Sigmoid colon (tissue), 7 donors: ENCODE data around the gene TUNAR. TPM values are rescaled to one million over a fixed set of nuclear protein-coding genes. Genes with fewer than 3 reads are reported as not detected.

ENCODE experiments used
- DNase-seq: peaks from one replicate; pipeline ENCODE4 v3.0.0-alpha.2; 2019
- H3K27ac ChIP-seq, 4 donors: fragments of 200-600 bp; sonication (generic); one replicate each; pipeline ENCODE4 v1.5.1; 2016 to 2019; ENCODE audit warnings: mild to moderate bottlenecking in 1 of 4
- H3K27me3 ChIP-seq, 3 donors: fragments of 200-600 bp; sonication (generic); one replicate each; pipeline ENCODE4 v1.5.1; 2019; ENCODE audit warnings: mild to moderate bottlenecking in 1 of 3
- H3K36me3 ChIP-seq, 4 donors: fragments of 200-600 bp; sonication (generic); one replicate each; pipeline ENCODE4 v1.5.1; 2016 to 2019
- H3K4me1 ChIP-seq, 4 donors: fragments of 200-600 bp; sonication (generic); one replicate each; pipeline ENCODE4 v1.5.1; 2017 to 2019
- H3K4me3 ChIP-seq, 4 donors: fragments of 200-600 bp; sonication (generic); one replicate each; pipeline ENCODE4 v1.5.1; 2017 to 2019; ENCODE audit warnings: mild to moderate bottlenecking in 2 of 4, moderate library complexity in 1 of 4
- H3K9me3 ChIP-seq, 4 donors: fragments of 200-600 bp in 3 of 4; sonication (generic) in 3 of 4; one replicate each; pipeline versions ENCODE4 v1.5.1 to v1.6.1; 2013 to 2019
- CTCF ChIP-seq, 4 experiments: fragments of 450-650 bp in 3 of 4; fragments of 200-600 bp in 1 of 4; IDR thresholded peaks; one replicate each; pipeline ENCODE4 v1.5.1; 2016 to 2019; ENCODE audit warnings: antibody characterized with exemption in 4 of 4, mild to moderate bottlenecking in 3 of 4, moderate library complexity in 2 of 4
- EP300 ChIP-seq, 4 donors: sonication (generic); formaldehyde crosslinking; IDR thresholded peaks; one replicate each; pipeline ENCODE4 v1.6.1; 2017; ENCODE audit warnings: antibody characterized with exemption in 4 of 4
- POLR2A ChIP-seq, 2 donors: fragments of 450-650 bp; IDR thresholded peaks; one replicate each; pipeline ENCODE4 v1.6.1; 2016; ENCODE audit warnings: antibody characterized with exemption in 2 of 2, mild to moderate bottlenecking in 2 of 2, moderate library complexity in 2 of 2
- POLR2AphosphoS5 ChIP-seq, 4 donors: sonication (generic); formaldehyde crosslinking; IDR thresholded peaks; one replicate each; pipeline ENCODE4 v1.6.1; 2017; ENCODE audit warnings: antibody characterized with exemption in 4 of 4
- whole genome bisulfite sequencing, 2 donors: extraction: QIAGEN DNeasy Blood & Tissue Kit; methylation state at CpG; one replicate each; pipeline ENCODE4 v1.1.7; 2013; 5-methylcytosine and 5-hydroxymethylcytosine counted together
- intact Hi-C: fragments of 100-400 bp; cut with DNase I; formaldehyde crosslinking; loops from one replicate; pipeline ENCODE4 v1.15.1; 2023
- polyA plus RNA-seq, 3 donors: library from polyadenylated mRNA; stranded (reverse); fragments of 200-250 nt; gene quantifications; one replicate each; pipeline ENCODE4 v1.2.3, GENCODE V29; 2013
- total RNA-seq, 4 donors: library from RNA; depleted of rRNA; stranded (reverse); fragments of >200 nt; gene quantifications; one replicate each; pipeline ENCODE4 v1.1.0, GENCODE V29; 2016
- donor health status: healthy with polysubstance abuse.
- donor health status: Bipolar disorder and iron deficiency.
- donor health status: healthy.

The TUNAR gene
- total and polyA plus RNA-seq, 7 donors: 0.12 TPM; not detected in 6

DNA sequence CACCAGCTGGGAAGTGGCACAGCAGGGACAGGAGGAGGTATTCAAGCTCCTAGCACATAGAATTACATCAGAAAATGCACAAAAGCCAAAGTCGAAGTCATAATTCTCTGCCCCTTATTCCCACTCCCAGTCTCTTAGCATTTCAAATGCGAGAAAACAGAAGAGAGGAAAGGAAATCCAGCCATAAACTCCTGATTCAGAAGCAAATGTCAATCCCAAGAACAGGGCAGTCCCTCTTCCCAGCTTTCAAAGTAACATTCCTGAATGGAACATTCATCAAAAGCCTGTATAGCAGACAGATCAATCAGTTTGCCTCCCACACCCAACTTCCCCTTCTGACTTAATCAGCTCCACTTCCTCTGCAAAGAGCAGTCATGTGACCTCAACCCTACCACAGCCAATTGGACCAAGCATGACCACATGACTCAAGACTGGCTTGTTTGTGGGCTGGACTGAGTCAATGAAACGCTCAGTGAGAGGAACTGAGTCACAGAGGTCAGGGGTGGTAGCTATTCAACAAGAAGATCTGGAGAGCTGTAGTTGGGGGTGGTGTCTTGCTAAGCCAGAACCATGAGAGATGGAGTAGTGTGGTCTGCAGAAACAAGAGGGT, 41.4 kb upstream of the TUNAR start:
- TF ChIP-seq EP300 (IDR thresholded peaks at IDR 0.05) (no peak), POLR2AphosphoS5 (IDR thresholded peaks at IDR 0.05) (no peak), POLR2A (IDR thresholded peaks at IDR 0.05) (no peak), CTCF (IDR thresholded peaks at IDR 0.05) (no peak)
- no peaks in the 10 kb centered on the region for H3K9me3 ChIP-seq
- H3K4me3 ChIP-seq: no peak overlapping the region
- no peak overlapping the region for H3K27ac ChIP-seq
- H3K27me3 ChIP-seq: peaks cover 0 to 22% (median 0%) of the 10 kb centered on the region in 3 donors
- H3K36me3 ChIP-seq: no peaks in the 10 kb centered on the region
- 36 to 53% methylated on average over 3 of the region's 3 CpGs for WGBS, 2 donors
- no peaks in the 10 kb centered on the region for H3K4me1 ChIP-seq
- intact Hi-C loops: no loop called here
- DNase-seq: no peak

DNA sequence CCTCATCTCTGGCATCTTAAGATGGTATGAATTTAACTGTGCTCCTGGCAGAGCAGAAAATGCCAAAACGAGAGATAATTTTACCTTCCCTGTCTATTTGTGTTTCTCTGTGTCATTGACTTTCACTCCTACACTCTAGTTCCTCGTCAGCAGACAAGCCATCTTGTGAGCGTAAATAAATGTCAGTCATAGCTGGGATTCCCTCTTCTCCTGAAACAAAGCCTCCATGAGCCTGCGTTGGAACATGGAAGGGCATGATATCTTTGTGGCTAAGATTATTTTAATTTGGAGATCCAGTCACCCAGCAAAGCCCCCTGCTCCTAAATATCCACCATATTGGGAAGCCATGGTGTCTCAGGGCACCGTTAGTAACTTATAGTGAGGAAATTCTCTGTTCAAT, 37.8 kb upstream of the TUNAR start:
- H3K4me3 ChIP-seq: no peak overlapping the region
- no peaks in the 10 kb centered on the region for H3K27me3 ChIP-seq
- H3K4me1 ChIP-seq: no peaks in the 10 kb centered on the region
- 55 to 79% methylated on average over 5 of the region's 5 CpGs for WGBS, 2 donors
- H3K36me3 ChIP-seq: no peaks in the 10 kb centered on the region
- TF ChIP-seq EP300 (IDR thresholded peaks at IDR 0.05) (no peak), POLR2A (IDR thresholded peaks at IDR 0.05) (no peak), CTCF (IDR thresholded peaks at IDR 0.05) (no peak), POLR2AphosphoS5 (IDR thresholded peaks at IDR 0.05) (no peak)
- intact Hi-C loops: no loop called here
- no peaks in the 10 kb centered on the region for H3K9me3 ChIP-seq
- H3K27ac ChIP-seq: no peak overlapping the region
- DNase-seq: no peak

DNA sequence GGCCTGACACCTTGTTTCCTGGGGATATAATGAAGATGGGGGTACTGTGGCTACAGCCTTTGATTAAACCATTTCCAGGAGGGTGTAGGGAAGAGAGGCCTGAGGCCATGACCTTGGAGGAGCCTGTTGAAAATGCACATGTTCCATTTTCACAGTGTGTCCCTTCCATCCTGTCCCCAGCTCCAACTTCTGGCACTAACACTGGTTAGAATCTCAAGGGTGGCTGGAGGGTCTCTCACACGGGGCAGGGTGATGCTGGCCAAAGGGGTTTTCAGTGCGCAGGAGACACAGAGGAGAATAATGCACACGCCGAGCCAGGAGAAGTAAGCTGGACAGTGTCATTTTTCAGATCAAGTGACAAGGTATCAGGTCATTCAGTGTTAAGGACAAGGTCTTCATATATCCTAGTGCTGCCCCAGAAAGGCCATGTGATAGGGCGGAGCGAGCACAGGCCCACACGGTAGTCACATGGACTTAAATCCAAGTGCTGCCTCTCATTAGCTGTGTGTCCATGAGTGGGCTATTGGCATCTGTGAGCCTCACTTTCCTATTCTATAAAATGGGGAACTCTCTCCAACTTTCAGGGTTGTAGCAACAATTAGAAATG, 36.4 kb upstream of the TUNAR start:
- no peaks in the 10 kb centered on the region for H3K9me3 ChIP-seq
- DNase-seq: no peak
- no peaks in the 10 kb centered on the region for H3K4me1 ChIP-seq
- no peaks in the 10 kb centered on the region for H3K27me3 ChIP-seq
- intact Hi-C loops: no loop called here
- H3K36me3 ChIP-seq: no peaks in the 10 kb centered on the region
- no peak overlapping the region for H3K4me3 ChIP-seq
- no peak overlapping the region for H3K27ac ChIP-seq
- TF ChIP-seq POLR2AphosphoS5 (IDR thresholded peaks at IDR 0.05) (no peak), POLR2A (IDR thresholded peaks at IDR 0.05) (no peak), CTCF (IDR thresholded peaks at IDR 0.05) (no peak), EP300 (IDR thresholded peaks at IDR 0.05) (no peak)
- WGBS, 2 donors: 83 to 89% methylated on average over 7 of the region's 7 CpGs

DNA sequence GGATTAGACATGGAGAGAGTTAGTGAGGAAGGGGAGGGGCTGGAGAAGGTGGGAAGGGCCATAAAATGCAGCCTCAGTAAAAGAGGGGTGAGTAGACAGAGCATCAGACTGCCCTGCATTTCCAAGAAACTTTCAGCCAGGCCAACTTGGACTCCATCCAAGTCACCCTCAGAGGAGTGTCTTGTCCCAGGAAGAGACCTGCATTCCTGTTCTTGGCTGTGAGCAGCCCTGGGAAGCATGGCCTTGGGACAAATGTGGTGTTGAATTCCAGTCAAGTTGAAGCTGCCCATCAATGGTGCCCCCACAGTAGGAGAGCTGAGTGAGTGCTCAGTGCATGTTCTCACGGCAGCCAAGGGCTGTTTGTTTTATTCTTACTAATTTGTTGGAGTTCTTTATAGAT, 35.0 kb upstream of the TUNAR start:
- no peaks in the 10 kb centered on the region for H3K4me1 ChIP-seq
- intact Hi-C loops: no loop called here
- H3K4me3 ChIP-seq: no peak overlapping the region
- DNase-seq: no peak
- H3K27me3 ChIP-seq: no peaks in the 10 kb centered on the region
- 51 to 67% methylated on average over 1 of the region's 1 CpG for WGBS, 2 donors
- H3K27ac ChIP-seq: no peak overlapping the region
- H3K36me3 ChIP-seq: no peaks in the 10 kb centered on the region
- TF ChIP-seq EP300 (IDR thresholded peaks at IDR 0.05) (no peak), POLR2AphosphoS5 (IDR thresholded peaks at IDR 0.05) (no peak), POLR2A (IDR thresholded peaks at IDR 0.05) (no peak), CTCF (IDR thresholded peaks at IDR 0.05) (no peak)
- H3K9me3 ChIP-seq: no peaks in the 10 kb centered on the region

DNA sequence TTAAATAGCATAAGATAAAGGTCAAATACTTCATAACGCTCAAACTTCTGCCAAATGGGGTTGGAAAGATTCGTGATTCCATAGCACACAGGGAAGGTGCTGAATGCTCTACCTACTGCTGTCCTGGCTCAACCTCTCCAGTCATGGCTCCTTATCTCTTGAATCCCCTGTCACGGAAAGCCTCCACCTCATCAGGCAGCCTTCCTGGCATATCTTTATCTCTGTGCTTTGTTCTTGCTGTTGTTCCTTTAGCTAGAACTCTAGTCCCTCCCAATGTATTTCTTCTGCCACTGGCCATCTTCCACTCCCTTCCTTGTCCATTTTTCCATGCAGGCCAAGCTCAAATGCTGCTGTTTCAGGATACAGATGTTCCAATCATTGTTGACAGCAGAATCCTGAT, 26.9 kb upstream of the TUNAR start:
- no peak for DNase-seq
- no peaks in the 10 kb centered on the region for H3K4me1 ChIP-seq
- no peak for TF ChIP-seq CTCF (IDR thresholded peaks at IDR 0.05)
- no peaks in the 10 kb centered on the region for H3K27me3 ChIP-seq
- H3K36me3 ChIP-seq: no peaks in the 10 kb centered on the region
- no peak overlapping the region for H3K4me3 ChIP-seq
- no peaks in the 10 kb centered on the region for H3K9me3 ChIP-seq
- intact Hi-C loops: no loop called here
- H3K27ac ChIP-seq: no peak overlapping the region
- WGBS, 2 donors: 64 to 75% methylated on average over 3 of the region's 3 CpGs
